GM12878 (cell line): ENCODE results near the gene MMP24. TPM values are rescaled to one million over a fixed set of nuclear protein-coding genes. Genes with fewer than 3 reads are reported as not detected.
"Not testable (repeated sequence)": the region's sequence is repeated elsewhere in the genome, so short reads cannot be mapped to it uniquely, and the experiment has no call there.

ENCODE experiments used
- ATAC-seq: fragments of 200-7000 bp; cut with Tn5 transposase; 3 replicates; pipeline ENCODE4 v1.9.1; 2020; ENCODE audit warnings: mild to moderate bottlenecking, moderate library complexity
- BruUV-seq: library from RNA; stranded (reverse); fragments of 400-500 nt; replicated peaks from 2 replicates; lab custom pipeline; 2021; lab: Mats Ljungman, UMichigan
- CTCF ChIA-PET: fragments of 300-600 bp; sonication (Branson Sonifier 250); formaldehyde crosslinking; extraction: SDS; loops from one replicate; lab custom pipeline; 2021; ENCODE audit warnings: inconsistent platforms; lab: Yijun Ruan, JAX
- POLR2A ChIA-PET: fragments of 350-600 bp; formaldehyde crosslinking; extraction: SDS; loops from one replicate; lab custom pipeline; 2021; ENCODE audit warnings: inconsistent platforms; lab: Charles Lee
- RAD21 ChIA-PET: fragments of 300-600 bp; sonication (Branson Sonifier 250); formaldehyde crosslinking; loops from one replicate; lab custom pipeline; 2023; ENCODE audit warnings: antibody characterized with exemption; ENCODE audit not compliant: unreplicated experiment; lab: Charles Lee
- SMC1A ChIA-PET: fragments of 300-600 bp; sonication (Branson Sonifier 250); formaldehyde crosslinking; loops from one replicate; lab custom pipeline; 2023; ENCODE audit not compliant: unreplicated experiment, uncharacterized antibody; lab: Charles Lee
- DNase-seq: peaks from one replicate; pipeline ENCODE4 v3.0.0-alpha.2; 2011; ENCODE audit warnings: low read depth, low spot score
- FAIRE-seq: peaks from 3 replicates; lab custom pipeline; 2011; peaks lifted over from hg19 to GRCh38; lab: Jason Lieb, UNC
- H2AFZ ChIP-seq: 2 replicates; pipeline ENCODE4 v1.6.0; 2011; ENCODE audit warnings: low read depth, low read length, control low read depth; ENCODE audit not compliant: control insufficient read depth
- H3K27ac ChIP-seq: 2 replicates; pipeline ENCODE4 v1.5.1; 2011; ENCODE audit warnings: control low read depth; ENCODE audit not compliant: control insufficient read depth, insufficient read depth
- H3K27me3 ChIP-seq, 2 experiments: replicated peaks in 1 of 2; 2 replicates each; pipeline versions ENCODE4 v1.6.0 to v1.6.1; 2011; ENCODE audit warnings: low read length in 1 of 2; ENCODE audit not compliant: control insufficient read depth in 2 of 2, insufficient read depth in 2 of 2
- H3K36me3 ChIP-seq, 2 experiments: 2 replicates each; pipeline ENCODE4 v1.5.1; 2011; ENCODE audit warnings: low read length in 1 of 2; ENCODE audit not compliant: control insufficient read depth in 2 of 2, insufficient read depth in 2 of 2
- H3K4me1 ChIP-seq: 2 replicates; pipeline ENCODE4 v1.6.1; 2011; ENCODE audit warnings: mild to moderate bottlenecking, low read length, moderate library complexity, mixed read lengths; ENCODE audit not compliant: control insufficient read depth, insufficient read depth
- H3K4me2 ChIP-seq: 2 replicates; pipeline ENCODE4 v1.6.0; 2011; ENCODE audit warnings: control low read depth; ENCODE audit not compliant: control insufficient read depth, insufficient read depth
- H3K4me3 ChIP-seq: fragments of 200-600 bp; sonication (generic); 2 replicates; pipeline ENCODE4 v1.5.1; 2016
- H3K79me2 ChIP-seq: 2 replicates; pipeline ENCODE4 v1.6.0; 2011; ENCODE audit warnings: low read length; ENCODE audit not compliant: control insufficient read depth, insufficient read depth
- H3K9ac ChIP-seq: 2 replicates; pipeline ENCODE4 v1.8.0; 2011; ENCODE audit warnings: low read length, control low read depth, mixed read lengths; ENCODE audit not compliant: control insufficient read depth, insufficient read depth
- H3K9me3 ChIP-seq: replicated peaks from 3 replicates; pipeline ENCODE4 v1.5.1; 2011; ENCODE audit warnings: mild to moderate bottlenecking, low read length; ENCODE audit not compliant: control insufficient read depth, insufficient read depth
- H4K20me1 ChIP-seq: 2 replicates; pipeline ENCODE4 v1.6.0; 2011; ENCODE audit not compliant: control insufficient read depth, insufficient read depth
- PBX3 ChIP-seq: IDR thresholded peaks from 2 replicates; pipeline ENCODE4 v1.6.1; 2011; ENCODE audit warnings: mild to moderate bottlenecking, low read depth, low read length, moderate library complexity; ENCODE audit not compliant: insufficient replicate concordance
- WGBS: methylation state at CpG from one replicate; pipeline ENCODE4 v1.1.6; 2016; ENCODE audit warnings: low lambda C conversion rate; ENCODE audit not compliant: insufficient replicate concordance, insufficient coverage; ENCODE audit errors: missing lambda C conversion rate; 5-methylcytosine and 5-hydroxymethylcytosine counted together
- in situ Hi-C: fragments of 300-500 bp; cut with MboI; formaldehyde crosslinking; loops from 9 replicates; pipeline ENCODE4 v1.14.3; 2018; ENCODE audit warnings: mixed read lengths
- intact Hi-C: fragments of 100-400 bp; cut with micrococcal nuclease; formaldehyde crosslinking; loops from one replicate; pipeline ENCODE4 v1.14.2; 2022; ENCODE audit not compliant: unreplicated experiment
- polyA plus RNA-seq, 11 experiments: library from polyadenylated mRNA; depleted of rRNA in 4 of 11; unstranded in 6 of 11; stranded (reverse) in 5 of 11; fragments of >200 nt; fragmentation: Nextera tagmentation in 4 of 11; fragmentation: Illumina TruSeq in 1 of 11; extraction: Ambion mirVana in 4 of 11; extraction: Trizol in 1 of 11; gene quantifications; 1 replicate in 1 of 11; 2 replicates in 10 of 11; pipeline versions ENCODE4 v1.2.1 to v1.2.3, GENCODE V29; 2011 to 2016; ENCODE audit warnings: inconsistent platforms in 2 of 11, missing spikeins in 2 of 11, low read depth in 1 of 11
- total RNA-seq, 4 experiments: library from RNA; depleted of rRNA in 3 of 4; stranded (reverse); fragments of >200 nt in 3 of 4; fragmentation: Illumina TruSeq in 1 of 4; extraction: Trizol in 1 of 4; gene quantifications; 2 replicates each; pipeline versions ENCODE4 v1.2.1 to v1.2.3, GENCODE V29; 2013 to 2021
- TF ChIP-seq, protein P1 (sequence below): IDR thresholded peaks from 2 replicates; pipeline ENCODE4 v1.6.1; 2012; ENCODE audit warnings: low read depth, low read length, improper control_type of control experiment

MMP24 gene
- total and polyA plus RNA-seq, 10 of the 15 experiments (the other 5 are each of a cell fraction or from before 2014, with no cell fraction given), result 0.01 to 0.11 (median 0.04) TPM; not detected in 5

GRCh38 chr20:35200267-35200666 is 26.2 kb upstream of the MMP24 start:
- BruUV-seq, result no TSS peak

GRCh38 chr20:35201467-35201866 is 25.0 kb upstream of the MMP24 start:
- SMC1A ChIA-PET, H3K36me3 ChIP-seq, H3K4me3 ChIP-seq, in situ Hi-C loops, ATAC-seq, DNase-seq, H2AFZ ChIP-seq, H3K9me3 ChIP-seq, H3K27me3 ChIP-seq, POLR2A ChIA-PET, H4K20me1 ChIP-seq, H3K9ac ChIP-seq, CTCF ChIA-PET, H3K4me1 ChIP-seq, RAD21 ChIA-PET, H3K79me2 ChIP-seq, intact Hi-C loops, H3K4me2 ChIP-seq, H3K27ac ChIP-seq, BruUV-seq, FAIRE-seq: not testable (repeated sequence)
- 67% methylated on average over 5 of the region's 5 CpGs for WGBS

More at GRCh38 chr20:35200267-35200666, 26.2 kb upstream of the MMP24 start:
- no peak for ATAC-seq
- no peaks in the 10 kb centered on the region for H4K20me1 ChIP-seq
- H2AFZ ChIP-seq, result no peak overlapping the region
- ChIA-PET SMC1A (no interaction called here), POLR2A (no interaction called here), CTCF (no interaction called here), RAD21 (no interaction called here)
- H3K27ac ChIP-seq, result no peak overlapping the region
- in situ Hi-C loops (no loop called here), intact Hi-C loops (no loop called here)
- WGBS, result 89% methylated on average over 1 of the region's 1 CpG
- H3K36me3 ChIP-seq, result no peaks in the 10 kb centered on the region
- no peak overlapping the region for H3K4me3 ChIP-seq
- no peak for FAIRE-seq
- DNase-seq, result no peak
- H3K79me2 ChIP-seq, result no peaks in the 10 kb centered on the region
- H3K9me3 ChIP-seq, result peaks cover 6% of the 10 kb centered on the region
- H3K9ac ChIP-seq, result no peak overlapping the region
- H3K4me1 ChIP-seq, result no peaks in the 10 kb centered on the region
- no peaks in the 10 kb centered on the region for H3K27me3 ChIP-seq
- no peak overlapping the region for H3K4me2 ChIP-seq
- TF ChIP-seq, protein P1, sequence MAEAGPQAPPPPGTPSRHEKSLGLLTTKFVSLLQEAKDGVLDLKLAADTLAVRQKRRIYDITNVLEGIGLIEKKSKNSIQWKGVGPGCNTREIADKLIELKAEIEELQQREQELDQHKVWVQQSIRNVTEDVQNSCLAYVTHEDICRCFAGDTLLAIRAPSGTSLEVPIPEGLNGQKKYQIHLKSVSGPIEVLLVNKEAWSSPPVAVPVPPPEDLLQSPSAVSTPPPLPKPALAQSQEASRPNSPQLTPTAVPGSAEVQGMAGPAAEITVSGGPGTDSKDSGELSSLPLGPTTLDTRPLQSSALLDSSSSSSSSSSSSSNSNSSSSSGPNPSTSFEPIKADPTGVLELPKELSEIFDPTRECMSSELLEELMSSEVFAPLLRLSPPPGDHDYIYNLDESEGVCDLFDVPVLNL, result no peak
- TF ChIP-seq PBX3, result no peak
